Mammary epithelial cell (primary cell): Measurements from ENCODE around the gene ZNF467.

ENCODE experiments used
- CTCF ChIP-seq, 2 donors: IDR thresholded peaks in 1 of 2; conservative IDR thresholded peaks in 1 of 2; 2 replicates each; pipeline ENCODE4 v1.5.1; 2011 to 2012; ENCODE audit warnings: inconsistent platforms in 2 of 2, low read length in 2 of 2, mild to moderate bottlenecking in 2 of 2, control low read depth in 1 of 2, low read depth in 1 of 2; ENCODE audit not compliant: insufficient read depth in 1 of 2; ENCODE audit errors: extremely low read depth in 1 of 2
- EZH2 ChIP-seq: IDR thresholded peaks from 2 replicates; pipeline ENCODE4 v1.6.1; 2012; ENCODE audit warnings: low read length, inconsistent platforms, borderline replicate concordance

GRCh38 chr7:149813254-149814035 is 40.1 kb upstream of the ZNF467 start:
- TF ChIP-seq CTCF (conservative IDR thresholded peaks at IDR 0.05 in 1 of 2, IDR thresholded peaks at IDR 0.05 in 1 of 2; ENCODE audit: extremely low read depth in 1 of 2, insufficient read depth in 1 of 2, low read depth in 1 of 2, low read length in 2 of 2) (no peak), EZH2 (no peak)
